HG03521 (cell line): ENCODE data around the gene CLEC3A.
"Not testable (repeated sequence)": the region's sequence is repeated elsewhere in the genome, so short reads cannot be mapped to it uniquely, and the experiment has no call there.

Source experiments
- ATAC-seq: cut with Tn5 transposase; IDR thresholded peaks from one replicate; pipeline ENCODE4 v1.9.1; 2021; ENCODE audit warnings: mild to moderate bottlenecking, moderate library complexity; ENCODE audit not compliant: unreplicated experiment

Gene CLEC3A

GRCh38 chr16:78028018-78028417, 5.7 kb downstream of the CLEC3A start:
- ATAC-seq: no peak

- no peak for ATAC-seq
Measured at GRCh38 chr16:78034530-78034929, 12.2 kb downstream of the CLEC3A start.

- no peak for ATAC-seq
Measured at GRCh38 chr16:78035012-78035411, 12.7 kb downstream of the CLEC3A start.

- no peak for ATAC-seq
Measured at GRCh38 chr16:78040396-78040795, 18.0 kb downstream of the CLEC3A start.

GRCh38 chr16:78045865-78046581, 23.7 kb downstream of the CLEC3A start:
- ATAC-seq: peak; percentile 74

GRCh38 chr16:78048319-78048718, 26.0 kb downstream of the CLEC3A start:
- ATAC-seq: no peak

GRCh38 chr16:78050734-78051400, 28.5 kb downstream of the CLEC3A start:
- no peak for ATAC-seq

GRCh38 chr16:78057803-78058564, 35.6 kb downstream of the CLEC3A start:
- no peak for ATAC-seq

GRCh38 chr16:78059806-78060205, 37.5 kb downstream of the CLEC3A start:
- ATAC-seq: not testable (repeated sequence)

- ATAC-seq: no peak
Measured at GRCh38 chr16:78060295-78060694, 37.9 kb downstream of the CLEC3A start.

GRCh38 chr16:78060809-78061208, 38.5 kb downstream of the CLEC3A start:
- no peak for ATAC-seq

- ATAC-seq: no peak
Measured at GRCh38 chr16:78065319-78065718, 43.0 kb downstream of the CLEC3A start.

- ATAC-seq: no peak
Measured at GRCh38 chr16:78069913-78070312, 47.6 kb downstream of the CLEC3A start.

- no peak for ATAC-seq
Measured at GRCh38 chr16:78072275-78072674, 49.9 kb downstream of the CLEC3A start.

GRCh38 chr16:78075800-78076199, 53.5 kb downstream of the CLEC3A start:
- no peak for ATAC-seq

- ATAC-seq: no peak
Measured at GRCh38 chr16:78081341-78081740, 59.0 kb downstream of the CLEC3A start.
